ENCODE measurements around the gene CIDEC.

The CIDEC gene

DNA sequence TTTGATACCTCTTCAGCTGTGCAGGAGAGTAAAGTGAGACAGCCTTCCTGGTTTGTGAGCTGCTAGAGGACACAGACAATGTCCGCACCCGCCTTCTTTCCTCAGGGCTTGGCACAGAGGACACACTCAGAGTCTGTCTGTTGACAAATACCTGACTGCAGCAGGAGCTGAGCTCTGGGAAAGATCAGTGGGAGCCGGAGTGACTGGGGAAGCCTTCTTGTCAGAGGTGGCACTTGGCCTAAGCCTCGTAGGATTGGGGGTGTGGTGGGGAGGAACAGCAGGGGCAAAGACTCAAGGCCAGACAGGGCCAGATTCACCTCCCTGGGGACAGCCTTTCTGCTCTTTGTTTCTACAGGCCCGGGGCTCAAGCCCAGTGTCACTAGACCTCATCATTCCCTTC lies 33.5 kb upstream of the CIDEC start:
- no peaks in the 10 kb centered on the region for H3K9me3 ChIP-seq (ENCODE audit: control insufficient read depth in 2 of 2, low read length in 2 of 2)
- H3K4me1 ChIP-seq (ENCODE audit: control insufficient read depth, insufficient read depth, low read length): peaks cover 48% of the 10 kb centered on the region
- H3K4me3 ChIP-seq (ENCODE audit: low read length in 2 of 2): peak overlapping the region in 1 of 2 donors; percentile 22
- H3K27me3 ChIP-seq (ENCODE audit: control insufficient read depth in 1 of 2, insufficient read depth in 2 of 2, low read length in 2 of 2): no peaks in the 10 kb centered on the region
- peak overlapping the region; percentile 91 for H3K27ac ChIP-seq (ENCODE audit: low read length)
- peak overlapping the region in 1 of 2 donors; percentile 42 for H3K9ac ChIP-seq (ENCODE audit: low read length in 2 of 2)
- peaks cover 0 to under 1% of the 10 kb centered on the region in 2 donors for H3K36me3 ChIP-seq (ENCODE audit: control insufficient read depth in 2 of 2, insufficient read depth in 2 of 2, low read length in 2 of 2)

DNA sequence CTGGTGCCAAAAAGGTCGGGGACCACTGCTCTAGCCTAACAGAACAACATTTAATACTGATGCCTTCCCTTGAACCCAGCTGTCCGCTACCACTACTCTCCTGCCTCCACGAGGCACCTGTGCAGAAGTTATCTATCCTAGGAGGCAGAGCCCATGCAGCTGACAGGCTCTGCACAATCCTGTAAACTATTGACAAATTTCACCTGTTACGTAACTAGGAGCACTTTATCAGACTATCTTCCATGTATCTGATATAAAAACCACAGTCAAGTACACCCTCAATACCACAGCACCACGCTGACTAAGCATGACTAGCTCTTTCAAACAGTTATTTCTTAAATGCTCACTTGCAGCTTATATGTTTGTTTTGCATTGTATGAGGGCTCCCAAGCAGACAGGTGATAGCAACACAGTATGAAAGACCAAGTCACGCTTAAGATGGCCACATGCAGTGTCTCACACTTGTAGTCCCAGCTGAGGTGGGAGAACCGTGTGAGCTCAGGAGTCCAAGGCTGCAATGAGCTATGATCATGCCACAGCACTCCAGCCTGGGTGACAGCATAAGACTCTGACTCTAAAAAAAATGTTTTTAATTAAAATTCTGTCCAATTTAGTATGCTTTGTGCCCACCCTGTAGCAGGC lies 32.4 kb upstream of the CIDEC start:
- Histone ChIP-seq H3K9me3 (ENCODE audit: control insufficient read depth in 2 of 2, low read length in 2 of 2) (no peaks in the 10 kb centered on the region), H3K27ac (ENCODE audit: low read length) (no peak overlapping the region), H3K36me3 (ENCODE audit: control insufficient read depth in 2 of 2, insufficient read depth in 2 of 2, low read length in 2 of 2) (peaks cover 0 to 2% of the 10 kb centered on the region in 2 donors), H3K4me3 (ENCODE audit: low read length in 2 of 2) (no peak overlapping the region), H3K4me1 (ENCODE audit: control insufficient read depth, insufficient read depth, low read length) (peaks cover 38% of the 10 kb centered on the region), H3K27me3 (ENCODE audit: control insufficient read depth in 1 of 2, insufficient read depth in 2 of 2, low read length in 2 of 2) (no peaks in the 10 kb centered on the region), H3K9ac (ENCODE audit: low read length in 2 of 2) (no peak overlapping the region)

DNA sequence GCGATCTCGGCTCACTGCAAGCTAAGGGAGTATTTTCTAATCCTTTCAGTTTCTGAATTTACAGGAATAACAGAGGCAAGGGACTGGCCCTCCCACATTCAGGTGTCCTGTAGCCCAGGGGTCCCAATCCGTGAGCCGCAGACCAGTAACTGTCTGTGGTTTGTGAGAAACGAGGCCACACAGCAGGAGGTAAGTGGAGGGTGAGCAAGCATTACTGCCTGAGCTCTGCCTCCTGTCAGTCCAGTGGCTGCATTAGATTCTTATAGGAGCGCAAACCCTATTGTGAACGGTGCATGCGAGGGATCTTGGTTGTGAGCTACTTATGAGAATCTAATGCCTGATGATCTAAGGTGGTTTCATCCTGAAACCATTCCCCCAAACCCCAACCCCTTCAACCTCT lies 31.8 kb upstream of the CIDEC start:
- Histone ChIP-seq H3K4me3 (ENCODE audit: low read length in 2 of 2) (no peak overlapping the region), H3K9me3 (ENCODE audit: control insufficient read depth in 2 of 2, low read length in 2 of 2) (no peaks in the 10 kb centered on the region), H3K9ac (ENCODE audit: low read length in 2 of 2) (no peak overlapping the region), H3K4me1 (ENCODE audit: control insufficient read depth, insufficient read depth, low read length) (peaks cover 32% of the 10 kb centered on the region), H3K36me3 (ENCODE audit: control insufficient read depth in 2 of 2, insufficient read depth in 2 of 2, low read length in 2 of 2) (peaks cover 0 to 2% of the 10 kb centered on the region in 2 donors), H3K27me3 (ENCODE audit: control insufficient read depth in 1 of 2, insufficient read depth in 2 of 2, low read length in 2 of 2) (no peaks in the 10 kb centered on the region), H3K27ac (ENCODE audit: low read length) (no peak overlapping the region)

DNA sequence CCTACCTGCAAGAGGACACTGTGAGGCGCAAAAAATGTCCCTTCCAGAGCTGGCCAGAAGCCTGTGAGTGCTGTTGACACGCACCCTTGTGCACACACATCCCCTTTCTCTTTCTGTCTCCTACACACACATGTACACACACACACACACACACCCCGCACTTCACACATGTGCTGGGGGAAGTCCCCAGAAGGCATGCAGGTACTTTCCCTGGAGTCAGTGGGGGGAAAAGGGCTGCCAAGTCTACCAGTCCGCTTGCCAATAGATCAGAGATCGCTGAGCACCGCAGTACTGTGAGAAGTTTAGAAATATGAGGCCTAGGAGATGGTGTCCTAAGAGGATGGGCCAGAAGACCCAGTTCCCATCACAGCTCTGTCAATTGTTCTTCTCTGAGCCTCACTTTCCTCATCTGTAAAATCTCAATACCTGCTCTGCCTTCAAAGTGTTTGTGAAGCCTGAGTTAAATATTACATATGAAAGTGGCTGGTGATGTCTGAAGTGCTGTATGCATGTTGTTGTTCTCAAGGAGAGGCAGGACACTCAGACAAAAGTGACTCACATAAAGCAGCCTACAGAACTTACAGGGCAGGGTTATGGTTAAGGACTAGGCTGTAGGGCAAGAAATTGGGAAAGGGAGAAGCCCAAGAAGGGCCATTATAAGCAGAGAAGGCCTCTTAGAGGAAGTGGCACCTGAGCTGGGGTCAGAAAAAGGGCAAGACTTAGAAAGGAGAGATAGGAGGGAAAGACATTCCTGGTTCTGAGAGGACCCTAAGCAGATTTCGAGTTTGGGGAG lies 29.4 kb upstream of the CIDEC start:
- Histone ChIP-seq H3K9ac (ENCODE audit: low read length in 2 of 2) (no peak overlapping the region), H3K36me3 (ENCODE audit: control insufficient read depth in 2 of 2, insufficient read depth in 2 of 2, low read length in 2 of 2) (peaks cover 0 to 2% of the 10 kb centered on the region in 2 donors), H3K9me3 (ENCODE audit: control insufficient read depth in 2 of 2, low read length in 2 of 2) (no peaks in the 10 kb centered on the region), H3K27me3 (ENCODE audit: control insufficient read depth in 1 of 2, insufficient read depth in 2 of 2, low read length in 2 of 2) (no peaks in the 10 kb centered on the region), H3K4me3 (ENCODE audit: low read length in 2 of 2) (no peak overlapping the region), H3K27ac (ENCODE audit: low read length) (no peak overlapping the region), H3K4me1 (ENCODE audit: control insufficient read depth, insufficient read depth, low read length) (peaks cover 12% of the 10 kb centered on the region)

DNA sequence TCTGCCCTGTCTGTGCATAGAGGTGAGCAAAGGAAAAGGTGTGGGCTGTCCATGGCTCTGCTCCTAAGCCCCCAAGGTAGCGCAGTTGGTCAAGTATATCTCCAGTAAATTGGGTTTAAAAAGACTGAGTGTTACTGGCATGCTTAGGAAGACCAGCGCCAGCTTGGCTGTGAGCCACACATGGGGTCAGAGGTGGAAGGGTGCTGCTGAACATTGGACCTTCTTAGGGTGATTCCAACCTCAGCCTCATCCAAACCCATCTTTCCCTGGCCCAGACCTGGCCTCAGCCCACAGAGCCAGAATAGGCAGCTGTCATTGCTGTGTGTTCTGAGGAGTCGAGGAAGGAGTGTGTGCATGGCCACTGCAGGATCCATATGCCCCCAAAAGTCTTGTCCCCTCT lies 28.2 kb upstream of the CIDEC start:
- Histone ChIP-seq H3K27me3 (ENCODE audit: control insufficient read depth in 1 of 2, insufficient read depth in 2 of 2, low read length in 2 of 2) (no peaks in the 10 kb centered on the region), H3K9me3 (ENCODE audit: control insufficient read depth in 2 of 2, low read length in 2 of 2) (no peaks in the 10 kb centered on the region), H3K27ac (ENCODE audit: low read length) (no peak overlapping the region), H3K9ac (ENCODE audit: low read length in 2 of 2) (no peak overlapping the region), H3K36me3 (ENCODE audit: control insufficient read depth in 2 of 2, insufficient read depth in 2 of 2, low read length in 2 of 2) (peaks cover 0 to 2% of the 10 kb centered on the region in 2 donors), H3K4me1 (ENCODE audit: control insufficient read depth, insufficient read depth, low read length) (peaks cover 1% of the 10 kb centered on the region), H3K4me3 (ENCODE audit: low read length in 2 of 2) (no peak overlapping the region)

DNA sequence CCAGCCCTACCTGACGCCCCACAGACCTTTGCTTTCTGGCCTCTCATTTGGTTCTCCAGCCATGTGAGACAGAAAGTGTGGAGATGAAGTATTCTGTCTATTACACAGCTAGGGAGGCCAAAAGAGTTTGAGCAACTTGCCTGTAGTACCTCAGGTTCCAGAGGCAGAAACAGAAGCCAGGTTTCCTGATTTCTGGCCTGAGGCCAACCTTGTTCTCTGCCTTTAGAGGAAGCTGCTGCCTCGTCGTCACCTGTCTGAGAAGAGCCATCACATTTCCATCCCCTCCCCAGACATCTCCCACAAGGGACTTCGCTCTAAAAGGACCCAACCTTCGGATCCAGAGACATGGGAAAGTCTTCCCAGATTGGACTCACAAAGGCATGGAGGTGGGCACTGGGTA lies 26.4 kb upstream of the CIDEC start:
- Histone ChIP-seq H3K4me1 (ENCODE audit: control insufficient read depth, insufficient read depth, low read length) (peaks cover 5% of the 10 kb centered on the region), H3K4me3 (ENCODE audit: low read length in 2 of 2) (no peak overlapping the region), H3K9me3 (ENCODE audit: control insufficient read depth in 2 of 2, low read length in 2 of 2) (no peaks in the 10 kb centered on the region), H3K9ac (ENCODE audit: low read length in 2 of 2) (no peak overlapping the region), H3K36me3 (ENCODE audit: control insufficient read depth in 2 of 2, insufficient read depth in 2 of 2, low read length in 2 of 2) (peaks cover 0 to 2% of the 10 kb centered on the region in 2 donors), H3K27ac (ENCODE audit: low read length) (no peak overlapping the region), H3K27me3 (ENCODE audit: control insufficient read depth in 1 of 2, insufficient read depth in 2 of 2, low read length in 2 of 2) (no peaks in the 10 kb centered on the region)

DNA sequence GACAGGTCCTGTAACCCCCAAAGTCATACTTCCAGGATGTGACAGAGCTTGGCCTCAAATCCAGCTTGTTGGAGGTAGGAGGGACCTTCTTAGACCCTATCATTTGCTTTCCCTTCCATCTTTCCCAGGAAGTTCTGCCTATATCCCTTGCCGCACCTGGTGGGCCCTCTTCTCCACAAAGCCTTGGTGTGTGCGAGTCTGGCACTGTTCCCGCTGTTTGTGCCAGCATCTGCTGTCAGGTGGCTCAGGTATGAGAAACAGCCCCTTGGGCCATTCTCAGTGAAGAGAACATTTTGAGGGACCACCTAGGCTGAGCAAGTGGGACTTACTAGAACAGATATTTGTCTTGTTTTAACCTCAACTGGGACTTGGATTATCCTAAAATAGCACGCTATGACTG lies 23.9 kb upstream of the CIDEC start:
- Histone ChIP-seq H3K36me3 (ENCODE audit: control insufficient read depth in 2 of 2, insufficient read depth in 2 of 2, low read length in 2 of 2) (peaks cover 0 to 2% of the 10 kb centered on the region in 2 donors), H3K9me3 (ENCODE audit: control insufficient read depth in 2 of 2, low read length in 2 of 2) (no peaks in the 10 kb centered on the region), H3K27ac (ENCODE audit: low read length) (no peak overlapping the region), H3K9ac (ENCODE audit: low read length in 2 of 2) (no peak overlapping the region), H3K4me1 (ENCODE audit: control insufficient read depth, insufficient read depth, low read length) (peaks cover 6% of the 10 kb centered on the region), H3K27me3 (ENCODE audit: control insufficient read depth in 1 of 2, insufficient read depth in 2 of 2, low read length in 2 of 2) (no peaks in the 10 kb centered on the region), H3K4me3 (ENCODE audit: low read length in 2 of 2) (no peak overlapping the region)

DNA sequence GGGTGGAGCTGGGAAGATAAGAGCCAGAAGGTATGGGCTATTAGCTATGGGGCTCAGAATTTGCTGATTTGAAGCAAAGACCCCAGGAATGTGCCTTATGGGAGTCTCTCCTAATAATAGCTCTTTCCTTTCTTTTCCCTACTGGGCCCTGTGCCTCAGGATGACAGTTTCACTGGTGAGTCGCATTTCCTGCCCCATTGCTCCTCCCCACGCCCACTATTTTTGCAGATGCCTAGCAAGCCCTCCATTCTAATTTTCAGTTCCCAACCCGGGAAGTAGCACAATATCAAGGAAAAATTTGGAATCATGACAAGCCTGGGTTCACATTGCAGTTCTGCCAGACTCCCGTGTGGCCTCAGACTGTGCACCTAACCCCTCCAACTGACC lies 23.2 kb upstream of the CIDEC start:
- Histone ChIP-seq H3K36me3 (ENCODE audit: control insufficient read depth in 2 of 2, insufficient read depth in 2 of 2, low read length in 2 of 2) (no peaks in the 10 kb centered on the region), H3K9me3 (ENCODE audit: control insufficient read depth in 2 of 2, low read length in 2 of 2) (no peaks in the 10 kb centered on the region), H3K27ac (ENCODE audit: low read length) (no peak overlapping the region), H3K27me3 (ENCODE audit: control insufficient read depth in 1 of 2, insufficient read depth in 2 of 2, low read length in 2 of 2) (no peaks in the 10 kb centered on the region), H3K4me1 (ENCODE audit: control insufficient read depth, insufficient read depth, low read length) (peaks cover 13% of the 10 kb centered on the region), H3K9ac (ENCODE audit: low read length in 2 of 2) (peak overlapping the region in 1 of 2 donors; percentile 29), H3K4me3 (ENCODE audit: low read length in 2 of 2) (peak overlapping the region in 1 of 2 donors; percentile 49)

DNA sequence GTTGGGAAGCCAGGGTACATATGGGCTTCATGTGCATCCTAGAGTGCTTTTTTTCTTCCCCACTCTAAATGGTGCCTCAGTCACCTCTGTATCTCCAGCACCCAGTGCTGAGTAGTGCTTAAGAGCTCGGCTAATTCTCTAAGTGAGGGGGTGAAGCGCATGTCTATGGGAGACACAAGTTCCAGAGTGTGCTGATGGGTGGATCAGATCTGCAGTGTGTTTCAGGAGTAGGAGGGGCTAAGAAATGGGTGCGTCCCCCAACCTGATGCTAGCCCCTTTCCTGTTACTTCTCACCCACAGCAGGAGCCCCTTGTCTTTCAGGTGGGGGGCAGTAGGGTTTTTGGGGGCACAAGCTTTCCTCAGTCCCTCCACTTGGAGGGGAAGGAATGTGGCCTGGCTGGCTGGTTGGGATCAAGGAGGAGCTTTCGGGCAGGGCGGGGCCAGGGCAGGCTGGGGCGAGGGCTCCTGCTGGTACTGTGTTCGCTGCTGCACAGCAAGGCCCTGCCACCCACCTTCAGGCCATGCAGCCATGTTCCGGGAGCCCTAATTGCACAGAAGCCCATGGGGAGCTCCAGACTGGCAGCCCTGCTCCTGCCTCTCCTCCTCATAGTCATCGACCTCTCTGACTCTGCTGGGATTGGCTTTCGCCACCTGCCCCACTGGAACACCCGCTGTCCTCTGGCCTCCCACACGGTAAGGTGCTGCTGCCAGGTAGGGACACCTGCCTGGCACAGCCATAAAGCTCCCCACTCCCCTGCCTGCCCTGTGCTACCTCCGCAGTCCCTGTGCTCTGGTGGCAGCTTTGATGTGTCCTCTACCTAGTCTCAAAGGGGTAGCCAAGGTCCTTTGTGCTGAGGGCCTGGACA lies 22.6 kb upstream of the CIDEC start, which contains the start of gene IL17RE:
Gene IL17RE (plus strand): TSS at position 477 of the 866 bp plus-strand sequence. CDS start 85 bp downstream, at position 562.
- H3K9ac ChIP-seq (ENCODE audit: low read length in 2 of 2): peak within 1 kb of the TSS in 1 of 2 donors; percentile 29
- peaks cover 19% of the 10 kb centered on the region for H3K4me1 ChIP-seq (ENCODE audit: control insufficient read depth, insufficient read depth, low read length)
- H3K27ac ChIP-seq (ENCODE audit: low read length): no peak within 1 kb of the TSS
- no peaks in the 10 kb centered on the region for H3K27me3 ChIP-seq (ENCODE audit: control insufficient read depth in 1 of 2, insufficient read depth in 2 of 2, low read length in 2 of 2)
- H3K36me3 ChIP-seq (ENCODE audit: control insufficient read depth in 2 of 2, insufficient read depth in 2 of 2, low read length in 2 of 2): no peaks in the 10 kb centered on the region
- no peaks in the 10 kb centered on the region for H3K9me3 ChIP-seq (ENCODE audit: control insufficient read depth in 2 of 2, low read length in 2 of 2)
- H3K4me3 ChIP-seq (ENCODE audit: low read length in 2 of 2): peak within 1 kb of the TSS in 1 of 2 donors; percentile 49

DNA sequence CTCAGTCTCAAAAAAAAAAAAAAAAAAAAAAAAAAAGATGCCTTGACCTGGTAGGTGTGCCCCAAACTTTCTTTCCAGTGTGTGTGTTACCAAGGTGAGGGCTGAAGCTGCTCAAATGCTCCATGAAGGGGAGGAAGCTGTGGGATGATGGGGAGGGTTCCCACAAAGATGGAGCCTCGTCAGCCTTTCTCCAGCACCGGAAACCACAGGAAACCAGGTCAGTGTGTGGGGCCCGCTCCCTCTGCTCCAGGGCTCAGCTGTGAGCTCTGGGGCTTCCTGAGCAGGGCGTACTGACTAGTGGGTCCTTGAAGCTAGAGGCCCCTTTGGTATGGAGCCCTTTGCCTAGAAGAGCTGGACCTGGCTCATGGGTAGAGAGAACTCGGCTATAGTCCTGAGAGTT lies 21.9 kb upstream of the CIDEC start:
- Histone ChIP-seq H3K27me3 (ENCODE audit: control insufficient read depth in 1 of 2, insufficient read depth in 2 of 2, low read length in 2 of 2) (no peaks in the 10 kb centered on the region), H3K9me3 (ENCODE audit: control insufficient read depth in 2 of 2, low read length in 2 of 2) (no peaks in the 10 kb centered on the region), H3K9ac (ENCODE audit: low read length in 2 of 2) (no peak overlapping the region), H3K27ac (ENCODE audit: low read length) (no peak overlapping the region), H3K4me1 (ENCODE audit: control insufficient read depth, insufficient read depth, low read length) (peaks cover 22% of the 10 kb centered on the region), H3K36me3 (ENCODE audit: control insufficient read depth in 2 of 2, insufficient read depth in 2 of 2, low read length in 2 of 2) (no peaks in the 10 kb centered on the region), H3K4me3 (ENCODE audit: low read length in 2 of 2) (no peak overlapping the region)
